Measurements from ENCODE around the gene GPR55. TPM values are rescaled to one million over a fixed set of nuclear protein-coding genes. Genes with fewer than 3 reads are reported as not detected.

Gene GPR55
- 0.19 TPM in 1 of 2 replicates, not detected in the other for total RNA-seq (2021)
- Bru-seq, nascent RNA: percentile 10 among the genes with signal in this experiment
- percentile 5 among the genes with signal in this experiment for BruChase-seq, experiment 1, labeled RNA remaining after a 2-hour chase
- percentile 7 among the genes with signal in this experiment for BruChase-seq, experiment 2, labeled RNA remaining after a 6-hour chase
- long read RNA-seq: 0 reads

- no peak within 1 kb of the TSS for H3K27ac ChIP-seq (ENCODE audit: low read depth, low read length, poor library complexity, severe bottlenecking)
- BruUV-seq (replicated peaks): no TSS peak
- ChIA-PET POLR2A (ENCODE audit: low non-redundant PET) (interaction anchor here (0.6 kb wide), 1 partner anchor 57 kb away, joined by 3 read pairs; no protein-coding TSS in a partner anchor), CTCF (no interaction called here)
- intact Hi-C loops (cut with micrococcal nuclease; ENCODE audit: unreplicated experiment): no loop called here
- H3K4me1 ChIP-seq (ENCODE audit: insufficient read depth, low read length, poor library complexity, severe bottlenecking): no peaks in the 10 kb centered on the region
- H3K4me3 ChIP-seq (ENCODE audit: low read depth, low read length, poor library complexity, severe bottlenecking): no peak within 1 kb of the TSS
- no peak for DNase-seq (ENCODE audit: low spot score)
- H3K9me3 ChIP-seq (ENCODE audit: low read depth, low read length, poor library complexity, severe bottlenecking): no peaks in the 10 kb centered on the region
- H3K27me3 ChIP-seq (replicated peaks; ENCODE audit: insufficient read depth, low read depth, low read length, poor library complexity): no peaks in the 10 kb centered on the region
- TF ChIP-seq EZH2 (IDR thresholded peaks at IDR 0.05; ENCODE audit: borderline replicate concordance, low read depth, low read length, poor library complexity, severe bottlenecking): no peak
- peak; percentile 40; the same call in 1 of the 2 replicates for TF ChIP-seq CTCF (conservative IDR thresholded peaks at IDR 0.05; ENCODE audit: low read depth, low read length)
- no peaks in the 10 kb centered on the region for H3K36me3 ChIP-seq (ENCODE audit: insufficient read depth, low read length, poor library complexity, severe bottlenecking)
Observed at GRCh38 chr2:230924470-230925341, at the start of gene GPR55. Gene GPR55, minus strand, starts transcription at chr2:230925242. Its CDS starts 14,280 bp downstream, at chr2:230910962.

GRCh38 chr2:230974096-230974913 is 49.3 kb upstream of the GPR55 start:
- Histone ChIP-seq H3K27ac (ENCODE audit: low read depth, low read length, poor library complexity, severe bottlenecking) (no peak overlapping the region), H3K4me1 (ENCODE audit: insufficient read depth, low read length, poor library complexity, severe bottlenecking) (no peaks in the 10 kb centered on the region), H3K36me3 (ENCODE audit: insufficient read depth, low read length, poor library complexity, severe bottlenecking) (no peaks in the 10 kb centered on the region), H3K9me3 (ENCODE audit: low read depth, low read length, poor library complexity, severe bottlenecking) (no peaks in the 10 kb centered on the region), H3K4me3 (ENCODE audit: low read depth, low read length, poor library complexity, severe bottlenecking) (no peak overlapping the region), H3K27me3 (replicated peaks; ENCODE audit: insufficient read depth, low read depth, low read length, poor library complexity) (no peaks in the 10 kb centered on the region)
- CTCF ChIA-PET: no interaction called here
- intact Hi-C loops (cut with micrococcal nuclease; ENCODE audit: unreplicated experiment): no loop called here
- TF ChIP-seq CTCF (conservative IDR thresholded peaks at IDR 0.05; ENCODE audit: low read depth, low read length): no peak
- no peak for TF ChIP-seq EZH2 (IDR thresholded peaks at IDR 0.05; ENCODE audit: borderline replicate concordance, low read depth, low read length, poor library complexity, severe bottlenecking)
- DNase-seq (ENCODE audit: low spot score): no peak
- BruUV-seq (replicated peaks): no TSS peak
- POLR2A ChIA-PET (ENCODE audit: low non-redundant PET): no interaction called here

- H3K4me1 ChIP-seq (ENCODE audit: insufficient read depth, low read length, poor library complexity, severe bottlenecking): no peaks in the 10 kb centered on the region
- H3K27ac ChIP-seq (ENCODE audit: low read depth, low read length, poor library complexity, severe bottlenecking): no peak overlapping the region
- no TSS peak for BruUV-seq (replicated peaks)
- H3K4me3 ChIP-seq (ENCODE audit: low read depth, low read length, poor library complexity, severe bottlenecking): no peak overlapping the region
- H3K9me3 ChIP-seq (ENCODE audit: low read depth, low read length, poor library complexity, severe bottlenecking): no peaks in the 10 kb centered on the region
- intact Hi-C loops (cut with micrococcal nuclease; ENCODE audit: unreplicated experiment): no loop called here
- TF ChIP-seq CTCF (conservative IDR thresholded peaks at IDR 0.05; ENCODE audit: low read depth, low read length): no peak
- no peak for TF ChIP-seq EZH2 (IDR thresholded peaks at IDR 0.05; ENCODE audit: borderline replicate concordance, low read depth, low read length, poor library complexity, severe bottlenecking)
- ChIA-PET CTCF (no interaction called here), POLR2A (ENCODE audit: low non-redundant PET) (no interaction called here)
- no peak for DNase-seq (ENCODE audit: low spot score)
- no peaks in the 10 kb centered on the region for H3K36me3 ChIP-seq (ENCODE audit: insufficient read depth, low read length, poor library complexity, severe bottlenecking)
- no peaks in the 10 kb centered on the region for H3K27me3 ChIP-seq (replicated peaks; ENCODE audit: insufficient read depth, low read depth, low read length, poor library complexity)
Observed at GRCh38 chr2:230972046-230972445, 47.0 kb upstream of the GPR55 start.

All from A673 (cell line).